SK-N-SH treated with all-trans-retinoic acid at 6 μM for 48 hours (cell line): Measurements from ENCODE around the gene CCND1.

Experiments used
- ATAC-seq: fragments of 200-7000 bp; cut with Tn5 transposase; 3 replicates; pipeline ENCODE4 v1.9.1; 2020; ENCODE audit warnings: mild to moderate bottlenecking, moderate library complexity
- CREB5 ChIP-seq: fragments of 250-450 bp; sonication (Bioruptor Pico); IDR thresholded peaks from 2 replicates; pipeline ENCODE4 v1.5.1; 2020; ENCODE audit warnings: low read depth, mild to moderate bottlenecking, moderate library complexity
- CSDC2 ChIP-seq: fragments of 250-450 bp; sonication (Bioruptor Pico); IDR thresholded peaks from 2 replicates; pipeline ENCODE4 v1.5.0; 2020; ENCODE audit warnings: mild to moderate bottlenecking, moderate library complexity
- ISL1 ChIP-seq: fragments of 250-450 bp; sonication (Bioruptor Pico); IDR thresholded peaks from 2 replicates; pipeline ENCODE4 v2.1.2; 2022; ENCODE audit warnings: mild to moderate bottlenecking, moderate library complexity
- PPARA ChIP-seq: fragments of 250-450 bp; sonication (Bioruptor Pico); IDR thresholded peaks from 2 replicates; pipeline ENCODE4 v1.5.0; 2020; ENCODE audit warnings: mild to moderate bottlenecking, borderline replicate concordance
- SNAI2 ChIP-seq: fragments of 250-450 bp; sonication (Bioruptor Pico); IDR thresholded peaks from 2 replicates; pipeline ENCODE4 v1.5.0; 2020; ENCODE audit warnings: mild to moderate bottlenecking, moderate library complexity
- TOX ChIP-seq: fragments of 250-450 bp; sonication (Bioruptor Pico); IDR thresholded peaks from 2 replicates; pipeline ENCODE4 v1.8.0; 2021; ENCODE audit warnings: mild to moderate bottlenecking, moderate library complexity, borderline replicate concordance
- TSHZ2 ChIP-seq: fragments of 250-450 bp; sonication (Bioruptor Pico); IDR thresholded peaks from 2 replicates; pipeline ENCODE4 v1.5.0; 2020; ENCODE audit warnings: mild to moderate bottlenecking, moderate library complexity
- ZC3H10 ChIP-seq: fragments of 250-450 bp; sonication (Bioruptor Pico); IDR thresholded peaks from 2 replicates; pipeline ENCODE4 v1.5.1; 2021; ENCODE audit warnings: mild to moderate bottlenecking, moderate library complexity
- ZFP3 ChIP-seq: fragments of 250-450 bp; sonication (Bioruptor Pico); IDR thresholded peaks from 2 replicates; pipeline ENCODE4 v1.5.0; 2020; ENCODE audit warnings: mild to moderate bottlenecking, moderate library complexity
- ZFP30 ChIP-seq: fragments of 450-650 bp; formaldehyde crosslinking; IDR thresholded peaks from 2 replicates; pipeline ENCODE4 v1.5.0; 2022; ENCODE audit warnings: mild to moderate bottlenecking, moderate library complexity
- ZNF565 ChIP-seq: fragments of 450-650 bp; formaldehyde crosslinking; conservative IDR thresholded peaks from 2 replicates; pipeline ENCODE4 v1.5.0; 2020; ENCODE audit warnings: low read depth, mild to moderate bottlenecking, moderate library complexity
- ZNF70 ChIP-seq: fragments of 450-650 bp; formaldehyde crosslinking; IDR thresholded peaks from 2 replicates; pipeline ENCODE4 v1.5.0; 2020; ENCODE audit warnings: mild to moderate bottlenecking, moderate library complexity
- ZNF8 ChIP-seq: fragments of 450-650 bp; formaldehyde crosslinking; IDR thresholded peaks from 2 replicates; pipeline ENCODE4 v1.5.0; 2020; ENCODE audit warnings: mild to moderate bottlenecking, moderate library complexity
- TF ChIP-seq, protein P1 (sequence below): fragments of 250-450 bp; sonication (Bioruptor Pico); IDR thresholded peaks from 2 replicates; pipeline ENCODE4 v1.8.0; 2020; ENCODE audit warnings: mild to moderate bottlenecking, moderate library complexity, borderline replicate concordance

CCND1 gene

DNA sequence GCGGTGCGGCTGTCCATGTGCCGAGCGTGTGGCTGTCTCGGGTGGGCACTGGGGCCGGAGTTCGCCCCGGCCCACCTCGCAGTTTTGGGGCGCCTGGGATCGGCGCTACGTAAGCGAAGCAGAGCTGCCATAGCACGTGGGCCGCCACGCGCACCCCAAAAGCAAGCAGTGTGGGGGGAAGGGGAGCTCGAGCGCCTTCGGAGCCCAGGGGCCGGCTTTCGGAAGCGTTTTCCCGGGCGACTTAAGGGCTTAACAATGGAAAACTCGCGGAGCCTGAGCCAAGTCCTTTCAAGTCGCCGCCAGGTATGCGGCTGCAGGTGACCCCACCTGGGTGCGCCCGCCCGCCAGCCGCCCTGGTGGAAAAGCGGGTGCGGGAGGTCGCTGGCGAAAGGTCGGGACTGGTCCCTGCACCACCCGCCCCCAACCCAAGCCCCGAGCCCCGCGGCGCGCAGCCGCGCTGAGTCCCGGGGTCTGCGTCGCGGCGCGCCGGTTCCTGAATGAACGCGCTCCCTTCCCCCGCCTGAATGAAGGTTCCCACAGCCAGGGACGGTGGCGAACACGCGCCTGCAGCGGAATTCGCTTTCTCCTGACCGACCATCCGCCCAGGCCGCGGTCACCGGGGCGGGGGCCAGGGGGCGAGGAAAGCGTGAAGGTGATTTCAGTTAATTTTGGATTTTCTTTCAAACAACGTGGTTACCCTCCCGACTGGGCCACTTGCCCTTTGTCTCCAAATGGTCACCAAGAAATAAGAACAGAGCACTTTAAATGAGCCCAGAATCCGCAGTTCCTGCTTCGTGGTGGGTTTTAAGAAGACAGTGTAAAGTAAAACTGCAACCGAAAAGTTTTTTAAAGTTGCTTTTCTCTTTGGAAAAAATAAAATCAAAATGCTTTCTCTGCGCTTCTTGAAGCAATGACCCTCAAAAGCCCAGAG is 2.8 kb upstream of the CCND1 start:
- peak; percentile 29; the same call in 1 of the 2 replicates for TF ChIP-seq ZFP3 (CRISPR knock-in tag)
- no peak for TF ChIP-seq SNAI2
- ATAC-seq: peak; percentile 12

DNA sequence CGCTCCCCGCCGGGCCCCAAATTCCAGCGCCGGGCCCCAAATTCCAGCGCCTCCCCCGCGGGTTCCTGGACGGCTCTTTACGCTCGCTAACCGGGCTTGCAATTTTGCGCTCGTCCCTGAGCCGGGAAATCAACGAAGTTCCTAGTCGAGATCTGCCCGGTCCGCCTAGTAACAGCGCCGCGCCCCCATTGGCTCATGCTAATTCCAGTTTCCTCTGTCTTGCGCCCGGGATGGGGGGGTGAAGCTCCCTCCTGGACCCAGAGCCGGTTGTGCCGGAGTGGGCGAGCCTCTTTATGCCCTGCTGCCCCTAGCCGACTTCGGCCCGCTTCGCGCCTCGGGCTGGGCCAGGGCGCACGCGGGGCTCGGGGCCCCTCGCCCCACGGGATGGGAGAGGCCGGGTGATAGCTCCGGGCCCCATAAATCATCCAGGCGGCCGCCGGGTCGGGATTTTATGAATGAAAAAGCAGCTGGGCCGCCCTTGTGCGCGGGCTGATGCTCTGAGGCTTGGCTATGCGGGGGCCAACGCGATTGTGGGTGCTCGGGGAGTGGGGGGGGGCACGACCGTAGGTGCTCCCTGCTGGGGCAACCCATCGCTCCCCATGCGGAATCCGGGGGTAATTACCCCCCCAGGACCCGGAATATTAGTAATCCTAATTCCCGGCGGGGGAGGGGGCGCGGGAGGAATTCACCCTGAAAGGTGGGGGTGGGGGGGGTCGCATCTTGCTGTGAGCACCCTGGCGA is 1.8 kb upstream of the CCND1 start:
- peak; percentile 75 for ATAC-seq
- TF ChIP-seq CSDC2 (CRISPR knock-in tag): no peak
- TF ChIP-seq ZFP3 (CRISPR knock-in tag): no peak
- TF ChIP-seq, protein P1, sequence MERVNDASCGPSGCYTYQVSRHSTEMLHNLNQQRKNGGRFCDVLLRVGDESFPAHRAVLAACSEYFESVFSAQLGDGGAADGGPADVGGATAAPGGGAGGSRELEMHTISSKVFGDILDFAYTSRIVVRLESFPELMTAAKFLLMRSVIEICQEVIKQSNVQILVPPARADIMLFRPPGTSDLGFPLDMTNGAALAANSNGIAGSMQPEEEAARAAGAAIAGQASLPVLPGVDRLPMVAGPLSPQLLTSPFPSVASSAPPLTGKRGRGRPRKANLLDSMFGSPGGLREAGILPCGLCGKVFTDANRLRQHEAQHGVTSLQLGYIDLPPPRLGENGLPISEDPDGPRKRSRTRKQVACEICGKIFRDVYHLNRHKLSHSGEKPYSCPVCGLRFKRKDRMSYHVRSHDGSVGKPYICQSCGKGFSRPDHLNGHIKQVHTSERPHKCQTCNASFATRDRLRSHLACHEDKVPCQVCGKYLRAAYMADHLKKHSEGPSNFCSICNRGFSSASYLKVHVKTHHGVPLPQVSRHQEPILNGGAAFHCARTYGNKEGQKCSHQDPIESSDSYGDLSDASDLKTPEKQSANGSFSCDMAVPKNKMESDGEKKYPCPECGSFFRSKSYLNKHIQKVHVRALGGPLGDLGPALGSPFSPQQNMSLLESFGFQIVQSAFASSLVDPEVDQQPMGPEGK (CRISPR knock-in tag): peak; percentile 94
- no peak for TF ChIP-seq TSHZ2 (CRISPR knock-in tag)
- no peak for TF ChIP-seq TOX (CRISPR knock-in tag)
- TF ChIP-seq ZNF8 (CRISPR knock-in tag): no peak
- TF ChIP-seq ZC3H10: no peak

GRCh38 chr11:69639831-69640230 is 1.1 kb upstream of the CCND1 start:
- ATAC-seq: no peak
- TF ChIP-seq CREB5 (CRISPR knock-in tag): no peak
- TF ChIP-seq ZNF565: no peak
- no peak for TF ChIP-seq ZFP30
- TF ChIP-seq ISL1 (CRISPR knock-in tag): no peak

DNA sequence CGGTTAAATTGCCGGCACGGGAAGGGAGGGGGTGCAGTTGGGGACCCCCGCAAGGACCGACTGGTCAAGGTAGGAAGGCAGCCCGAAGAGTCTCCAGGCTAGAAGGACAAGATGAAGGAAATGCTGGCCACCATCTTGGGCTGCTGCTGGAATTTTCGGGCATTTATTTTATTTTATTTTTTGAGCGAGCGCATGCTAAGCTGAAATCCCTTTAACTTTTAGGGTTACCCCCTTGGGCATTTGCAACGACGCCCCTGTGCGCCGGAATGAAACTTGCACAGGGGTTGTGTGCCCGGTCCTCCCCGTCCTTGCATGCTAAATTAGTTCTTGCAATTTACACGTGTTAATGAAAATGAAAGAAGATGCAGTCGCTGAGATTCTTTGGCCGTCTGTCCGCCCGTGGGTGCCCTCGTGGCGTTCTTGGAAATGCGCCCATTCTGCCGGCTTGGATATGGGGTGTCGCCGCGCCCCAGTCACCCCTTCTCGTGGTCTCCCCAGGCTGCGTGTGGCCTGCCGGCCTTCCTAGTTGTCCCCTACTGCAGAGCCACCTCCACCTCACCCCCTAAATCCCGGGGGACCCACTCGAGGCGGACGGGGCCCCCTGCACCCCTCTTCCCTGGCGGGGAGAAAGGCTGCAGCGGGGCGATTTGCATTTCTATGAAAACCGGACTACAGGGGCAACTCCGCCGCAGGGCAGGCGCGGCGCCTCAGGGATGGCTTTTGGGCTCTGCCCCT is 529 bp upstream of the CCND1 start:
- TF ChIP-seq ZNF70 (CRISPR knock-in tag): no peak
- TF ChIP-seq ZFP30: no peak
- TF ChIP-seq, protein P1 (CRISPR knock-in tag): no peak
- no peak for TF ChIP-seq ZC3H10
- TF ChIP-seq CSDC2 (CRISPR knock-in tag): no peak
- no peak for TF ChIP-seq TOX (CRISPR knock-in tag)
- no peak for TF ChIP-seq PPARA
- no peak for TF ChIP-seq ZNF565
- no peak; the same call in 2 of the 3 replicates for ATAC-seq
